Breast epithelium (tissue), 3 donors: ENCODE data around the gene FBXL19.

Experiments
- CTCF ChIP-seq, 3 donors: fragments of 450-650 bp; IDR thresholded peaks; one replicate each; pipeline ENCODE4 v1.5.1; 2016 to 2017; ENCODE audit warnings: antibody characterized with exemption in 3 of 3, mild to moderate bottlenecking in 3 of 3, moderate library complexity in 3 of 3
- POLR2A ChIP-seq: fragments of 450-650 bp; IDR thresholded peaks from one replicate; pipeline ENCODE4 v1.6.1; 2016; ENCODE audit warnings: antibody characterized with exemption, mild to moderate bottlenecking, moderate library complexity
- POLR2AphosphoS5 ChIP-seq, 3 donors: sonication (generic); formaldehyde crosslinking; IDR thresholded peaks; one replicate each; pipeline ENCODE4 v1.6.1; 2017; ENCODE audit warnings: antibody characterized with exemption in 3 of 3

DNA sequence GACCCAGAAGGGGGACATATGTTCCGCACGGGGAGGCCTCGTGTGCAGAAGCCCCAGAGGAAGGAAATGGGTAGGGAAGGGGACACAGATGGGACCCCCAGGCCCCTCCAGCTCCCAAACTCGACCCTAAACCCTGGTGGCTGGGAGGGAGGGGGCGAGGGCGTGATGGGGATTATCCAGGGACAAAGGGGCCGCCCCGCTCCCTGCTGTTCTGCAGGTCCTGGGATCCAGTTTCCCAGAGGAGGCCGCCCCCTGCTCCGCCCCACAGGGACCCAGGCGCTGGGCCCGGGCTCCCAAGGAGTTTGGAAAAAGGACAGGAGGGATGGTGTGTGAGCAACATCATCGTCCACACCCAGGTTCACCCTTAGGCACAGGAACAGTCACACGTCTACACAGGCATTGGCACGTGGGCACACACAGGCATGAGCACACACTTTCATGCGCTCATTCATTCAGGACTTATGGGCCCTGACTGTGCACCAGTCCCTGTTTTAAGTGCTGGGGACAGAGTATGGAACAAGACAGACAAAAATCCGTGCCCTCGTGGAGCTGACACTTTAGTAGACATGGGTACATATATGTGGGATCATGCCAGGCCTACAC lies 12.8 kb upstream of the FBXL19 start:
- TF ChIP-seq CTCF (IDR thresholded peaks at IDR 0.05) (no peak), POLR2AphosphoS5 (IDR thresholded peaks at IDR 0.05) (no peak), POLR2A (no peak)
